Activated CD8-positive, alpha-beta T cell treated with anti-CD3 and anti-CD28 coated beads for 36 hours (primary cell): ENCODE measurements around the gene KLHL1. TPM values are rescaled to one million over a fixed set of nuclear protein-coding genes. Genes with fewer than 3 reads are reported as not detected.

Experiments
- ATAC-seq: fragments of 200-7000 bp; cut with Tn5 transposase; one replicate; pipeline ENCODE4 v1.10.0; 2021; ENCODE audit warnings: mild to moderate bottlenecking, moderate library complexity
- CTCF ChIA-PET: fragments of 350-600 bp; sonication (Branson Sonifier 250); formaldehyde crosslinking; loops from one replicate; lab custom pipeline; 2021; ENCODE audit warnings: antibody characterized with exemption; lab: Charles Lee
- POLR2A ChIA-PET: fragments of 350-600 bp; sonication (Branson Sonifier 250); formaldehyde crosslinking; loops from one replicate; lab custom pipeline; 2021; ENCODE audit warnings: antibody characterized with exemption; lab: Charles Lee
- DNase-seq: peaks from one replicate; pipeline ENCODE4 v3.0.0-alpha.2; 2020
- H3K27ac Mint-ChIP-seq: one replicate; pipeline ENCODE4 v1.8.0; 2021; ENCODE audit warnings: mild to moderate bottlenecking, mixed read lengths
- H3K27me3 Mint-ChIP-seq: one replicate; pipeline ENCODE4 v1.8.0; 2021; ENCODE audit warnings: mixed read lengths
- H3K36me3 Mint-ChIP-seq: one replicate; pipeline ENCODE4 v1.8.0; 2021; ENCODE audit warnings: low read depth, mixed read lengths
- H3K4me1 Mint-ChIP-seq: one replicate; pipeline ENCODE4 v1.8.0; 2021; ENCODE audit warnings: low read depth, mixed read lengths
- H3K4me3 Mint-ChIP-seq: one replicate; pipeline ENCODE4 v1.8.0; 2021; ENCODE audit warnings: mild to moderate bottlenecking, moderate library complexity, mixed read lengths
- H3K9me3 Mint-ChIP-seq: one replicate; pipeline ENCODE4 v1.8.0; 2021; ENCODE audit warnings: mixed read lengths
- CTCF ChIP-seq: fragments of 200-600 bp; IDR thresholded peaks from one replicate; pipeline ENCODE4 v1.8.0; 2022; ENCODE audit warnings: antibody characterized with exemption, mild to moderate bottlenecking
- intact Hi-C: fragments of 100-400 bp; cut with micrococcal nuclease; formaldehyde crosslinking; loops from one replicate; pipeline ENCODE4 v1.10.0; 2022
- total RNA-seq, 2 experiments: library from RNA; stranded (reverse); gene quantifications; one replicate each; pipeline ENCODE4 v1.2.3, GENCODE V29; 2021

KLHL1 gene
- total RNA-seq, 2 experiments from 2014 or later: not detected

- ChIA-PET POLR2A (no interaction called here), CTCF (no interaction called here)
- Mint-ChIP-seq H3K36me3 (no peaks in the 10 kb centered on the region), H3K4me3 (no peak overlapping the region), H3K9me3 (peaks cover 4% of the 10 kb centered on the region), H3K4me1 (no peaks in the 10 kb centered on the region), H3K27me3 (no peaks in the 10 kb centered on the region), H3K27ac (no peak overlapping the region)
- no peak for ATAC-seq
- intact Hi-C loops: no loop called here
- no peak for TF ChIP-seq CTCF
- DNase-seq: no peak
These were observed 195.6 kb downstream of the KLHL1 start for GRCh38 chr13:69912630-69913029.

GRCh38 chr13:69910800-69911199 is 197.5 kb downstream of the KLHL1 start:
- Mint-ChIP-seq H3K4me3 (no peak overlapping the region), H3K27ac (no peak overlapping the region), H3K4me1 (no peaks in the 10 kb centered on the region), H3K9me3 (peaks cover 4% of the 10 kb centered on the region), H3K36me3 (no peaks in the 10 kb centered on the region), H3K27me3 (no peaks in the 10 kb centered on the region)
- ATAC-seq: no peak
- no peak for DNase-seq
- POLR2A ChIA-PET: no interaction called here
- CTCF ChIA-PET: no interaction called here
- intact Hi-C loops: no loop called here
- no peak for TF ChIP-seq CTCF

GRCh38 chr13:69904784-69905183 is 203.5 kb downstream of the KLHL1 start:
- intact Hi-C loops: no loop called here
- Mint-ChIP-seq H3K27ac (no peak overlapping the region), H3K36me3 (no peaks in the 10 kb centered on the region), H3K27me3 (no peaks in the 10 kb centered on the region), H3K4me3 (no peak overlapping the region), H3K9me3 (peaks cover 7% of the 10 kb centered on the region), H3K4me1 (no peaks in the 10 kb centered on the region)
- DNase-seq (no peak), ATAC-seq (no peak)
- CTCF ChIA-PET: no interaction called here
- no peak for TF ChIP-seq CTCF
- POLR2A ChIA-PET: no interaction called here

GRCh38 chr13:69903081-69903480 is 205.2 kb downstream of the KLHL1 start:
- H3K27me3 Mint-ChIP-seq: no peaks in the 10 kb centered on the region
- no peak for TF ChIP-seq CTCF
- no peak overlapping the region for H3K27ac Mint-ChIP-seq
- H3K9me3 Mint-ChIP-seq: peaks cover 14% of the 10 kb centered on the region
- H3K4me3 Mint-ChIP-seq: no peak overlapping the region
- ChIA-PET POLR2A (no interaction called here), CTCF (no interaction called here)
- H3K36me3 Mint-ChIP-seq: no peaks in the 10 kb centered on the region
- intact Hi-C loops: no loop called here
- ATAC-seq: no peak
- DNase-seq: no peak
- no peaks in the 10 kb centered on the region for H3K4me1 Mint-ChIP-seq

GRCh38 chr13:69882451-69882850 is 225.8 kb downstream of the KLHL1 start:
- POLR2A ChIA-PET: no interaction called here
- ATAC-seq: no peak
- Mint-ChIP-seq H3K27me3 (no peaks in the 10 kb centered on the region), H3K9me3 (peaks cover 9% of the 10 kb centered on the region), H3K4me1 (no peaks in the 10 kb centered on the region), H3K4me3 (no peak overlapping the region), H3K27ac (no peak overlapping the region), H3K36me3 (no peaks in the 10 kb centered on the region)
- no peak for DNase-seq
- no peak for TF ChIP-seq CTCF
- intact Hi-C loops: no loop called here
- CTCF ChIA-PET: no interaction called here
